NCI-H1694 treated with DMSO at 0.1 percent for 48 hours (cell line): ENCODE data around the gene ORMDL1.

Experiments used
- DNase-seq: peaks from one replicate; lab custom pipeline; 2025; lab: John Stamatoyannopoulos, UW

The ORMDL1 gene, protein sequence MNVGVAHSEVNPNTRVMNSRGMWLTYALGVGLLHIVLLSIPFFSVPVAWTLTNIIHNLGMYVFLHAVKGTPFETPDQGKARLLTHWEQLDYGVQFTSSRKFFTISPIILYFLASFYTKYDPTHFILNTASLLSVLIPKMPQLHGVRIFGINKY

DNA sequence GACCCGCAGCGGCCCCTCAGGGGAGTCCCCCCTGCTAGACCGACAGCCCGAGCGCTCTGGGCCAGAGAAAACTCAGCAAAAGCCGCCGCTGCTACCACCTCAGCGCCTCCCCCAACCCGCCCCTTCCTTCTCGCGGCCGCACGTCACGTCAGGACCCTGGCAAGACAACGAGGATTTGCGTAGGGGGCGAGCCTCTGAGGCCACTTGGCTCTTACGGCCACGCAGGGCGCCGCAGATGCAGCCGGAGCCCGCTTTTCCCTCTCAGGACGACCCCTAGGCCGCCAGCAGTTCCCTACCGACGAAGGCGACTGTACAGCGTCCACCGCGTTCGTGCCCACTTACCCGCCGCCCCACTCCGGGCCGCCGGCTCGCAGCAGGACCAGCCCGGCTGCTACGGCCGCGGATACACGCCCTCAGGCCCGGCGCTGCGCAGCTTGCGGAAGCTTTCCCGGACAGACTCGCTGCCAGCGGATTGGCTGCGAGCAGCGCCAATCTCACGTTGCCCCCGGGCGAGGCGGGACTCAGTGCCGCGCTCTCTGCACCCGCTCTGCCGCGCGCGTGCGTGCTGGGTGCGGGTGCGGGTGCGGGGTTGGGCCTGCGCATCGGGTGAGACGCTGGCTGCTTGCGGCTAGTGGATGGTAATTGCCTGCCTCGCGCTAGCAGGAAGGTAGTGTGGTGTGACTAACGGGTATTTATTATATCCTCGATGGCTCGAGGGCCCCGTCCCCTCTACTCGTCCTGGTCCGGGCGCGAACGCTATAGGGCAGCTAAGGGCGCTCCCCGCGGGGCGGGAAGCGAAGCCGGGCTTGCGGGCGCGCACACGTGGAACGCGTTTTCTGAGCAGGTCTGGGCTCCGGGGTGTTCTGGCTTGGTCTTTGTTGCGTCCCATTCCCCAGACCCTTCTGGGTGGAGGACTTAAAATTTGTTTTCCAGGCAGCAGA is at the start of gene ORMDL1, which contains the start of gene PMS1:
Gene ORMDL1, minus strand, starts transcription at position 413 of the 941 bp plus-strand sequence. CDS start 1,744 bp downstream, outside the sequence.
Gene PMS1, plus strand, starts transcription at position 524 of the 941 bp plus-strand sequence. CDS start 7,360 bp downstream, outside the sequence.
- DNase-seq = peak; percentile 89

DNA sequence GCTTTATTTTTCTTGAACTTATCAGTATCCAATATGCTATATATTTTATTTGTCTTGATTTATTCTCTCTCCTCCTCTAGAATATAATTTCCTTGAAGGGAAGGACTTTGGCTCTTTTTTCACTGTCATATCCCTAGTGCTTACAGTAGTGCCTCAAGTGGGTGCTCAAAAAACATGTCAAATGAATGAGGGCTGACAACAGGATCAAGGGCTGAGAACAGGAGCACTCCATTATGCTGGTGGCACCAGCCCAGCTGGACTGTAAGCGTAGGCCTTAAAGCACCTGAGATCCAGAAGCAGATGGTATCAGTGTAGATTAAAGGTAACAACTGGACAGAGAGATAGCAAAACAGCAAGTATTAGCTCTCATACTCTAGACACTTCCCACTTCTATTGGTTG is 46.4 kb upstream of the ORMDL1 start:
- DNase-seq = no peak

DNA sequence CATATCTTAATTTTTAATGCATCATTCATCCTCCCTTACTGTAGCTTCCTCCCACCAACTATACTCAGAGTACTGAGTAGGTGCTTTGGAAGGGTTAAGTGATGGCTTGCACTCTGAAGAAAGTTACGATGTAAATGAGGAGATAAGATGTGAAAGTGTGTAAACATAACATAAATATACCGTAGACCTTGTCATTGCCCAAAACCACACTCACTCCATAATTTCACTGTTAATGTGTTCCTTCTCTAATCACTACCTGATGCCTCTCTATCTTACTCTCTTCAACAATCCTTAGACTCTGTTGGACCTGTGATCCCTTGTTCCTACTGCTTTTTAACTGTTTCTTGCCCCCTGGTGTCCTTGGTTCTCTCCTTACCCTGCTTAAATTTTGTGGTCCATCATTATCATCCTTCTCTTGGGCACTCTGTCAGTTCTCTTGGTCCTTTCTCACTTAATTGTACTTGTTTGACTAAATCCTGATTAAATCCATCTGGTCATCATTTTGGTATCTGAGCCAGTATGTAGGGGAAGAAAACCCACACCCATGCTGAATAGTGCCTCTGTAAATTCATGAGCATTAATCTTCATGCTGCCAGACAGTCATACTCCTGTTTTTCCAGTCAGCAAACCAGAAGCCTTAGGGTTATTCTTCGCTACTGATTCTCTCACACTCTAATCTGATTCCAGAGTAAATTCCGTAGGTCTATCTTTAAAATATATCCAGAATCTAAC is 45.1 kb upstream of the ORMDL1 start:
- DNase-seq = no peak

DNA sequence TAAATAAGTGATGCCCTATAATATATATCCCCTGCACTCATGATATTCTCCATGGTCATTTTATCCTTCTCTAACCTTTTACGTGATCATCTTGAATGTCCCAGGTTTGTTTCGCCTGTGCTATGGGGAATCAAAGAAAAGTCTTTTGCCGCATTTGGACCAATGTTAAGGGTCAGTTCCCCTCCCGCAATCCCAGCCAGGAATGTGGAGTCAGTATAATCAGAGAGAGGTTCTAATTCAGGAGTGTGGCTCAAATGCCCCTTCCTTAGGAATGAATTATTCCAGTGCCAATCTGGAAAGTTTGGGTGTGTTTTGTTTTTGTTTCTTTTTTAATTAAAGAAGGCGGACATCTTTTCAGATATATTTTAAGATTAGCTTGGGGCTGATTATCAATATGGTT is 41.9 kb upstream of the ORMDL1 start:
- DNase-seq = no peak

DNA sequence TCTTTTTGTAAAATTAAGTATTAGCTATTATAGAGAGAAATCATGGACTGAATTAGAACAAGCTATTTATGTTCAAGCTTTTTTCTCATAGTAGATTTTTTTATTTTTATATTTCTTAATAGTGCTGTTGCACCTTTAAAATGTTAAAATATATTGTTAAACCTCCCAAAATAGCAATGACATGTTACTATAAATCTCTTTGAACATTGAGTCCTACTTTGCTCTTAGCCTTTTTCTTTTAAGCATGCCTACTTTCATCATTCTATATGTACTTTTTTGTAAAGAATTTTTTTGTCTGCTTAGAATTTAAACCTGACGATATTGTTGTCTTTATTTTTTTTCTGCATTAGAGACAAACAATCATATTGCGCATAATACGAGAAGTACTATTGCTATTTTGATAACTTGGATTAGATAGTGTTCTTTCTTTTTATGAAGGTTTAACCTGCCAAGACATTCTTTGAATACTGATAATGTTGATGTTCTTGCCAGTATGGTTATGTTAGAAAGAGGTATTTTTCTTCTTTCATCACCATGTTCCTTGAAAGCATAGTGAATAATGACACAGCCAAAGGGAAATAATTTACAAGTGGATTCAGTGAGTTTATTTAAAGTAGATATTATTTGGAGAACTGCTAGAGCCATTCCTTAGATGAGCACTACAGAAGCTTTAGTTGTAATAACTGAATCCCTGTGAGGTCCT is 40.7 kb upstream of the ORMDL1 start:
- DNase-seq = no peak

DNA sequence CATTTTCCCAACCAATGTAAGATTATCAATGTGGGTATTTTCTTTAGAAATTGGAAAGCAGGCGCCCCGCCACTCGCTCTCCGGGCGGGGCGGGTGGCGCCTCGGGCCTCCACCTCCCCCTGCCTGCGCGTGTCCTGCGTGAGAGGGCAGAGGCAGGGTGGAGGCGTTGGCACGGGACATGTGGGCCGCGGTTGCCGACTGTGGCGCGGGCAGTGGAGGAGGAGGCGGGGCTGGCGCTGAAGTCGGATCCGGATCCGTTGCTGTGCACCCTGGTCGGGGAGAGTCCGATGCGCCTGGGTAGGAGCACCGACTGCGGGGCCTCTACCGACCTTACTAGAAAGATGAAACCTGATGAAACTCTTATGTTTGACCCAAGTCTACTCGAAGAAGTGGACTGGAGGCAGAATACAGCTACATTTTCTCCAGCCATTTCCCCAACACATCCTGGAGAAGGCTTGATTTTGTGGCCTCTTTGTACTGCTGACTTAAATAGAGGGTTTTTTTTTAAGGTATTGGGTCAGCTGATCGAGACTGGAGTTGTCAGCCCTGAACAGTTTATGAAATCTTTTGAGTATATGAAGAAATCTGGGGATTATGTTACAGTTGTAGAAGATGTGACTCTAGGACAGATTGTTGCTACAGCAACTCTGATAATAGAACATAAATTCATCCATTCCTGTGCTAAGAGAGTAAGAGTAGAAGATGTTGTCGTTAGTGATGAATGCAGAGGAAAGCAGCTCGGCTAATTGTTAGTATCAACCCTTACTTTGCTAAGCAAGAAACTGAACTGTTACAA is 38.0 kb upstream of the ORMDL1 start:
- DNase-seq = no peak

DNA sequence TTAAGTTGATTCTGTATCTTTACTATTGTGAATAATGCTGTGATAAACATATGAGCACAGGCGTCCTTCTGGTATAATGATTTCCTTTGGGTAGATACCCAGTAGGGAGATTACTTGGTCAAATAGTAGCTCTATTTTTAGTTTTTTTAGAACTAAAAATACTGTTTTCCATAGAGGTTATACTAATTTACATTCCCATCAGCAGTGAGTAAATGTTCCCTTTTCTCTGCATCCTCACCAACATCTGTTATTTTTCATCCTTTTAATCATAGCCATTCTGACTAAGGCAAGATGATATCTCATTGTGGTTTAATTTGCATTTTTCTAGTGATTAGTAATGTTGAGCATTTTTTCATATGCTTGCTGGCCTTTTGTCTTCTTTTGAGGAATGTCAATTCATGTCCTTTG is 35.2 kb upstream of the ORMDL1 start:
- DNase-seq = no peak

DNA sequence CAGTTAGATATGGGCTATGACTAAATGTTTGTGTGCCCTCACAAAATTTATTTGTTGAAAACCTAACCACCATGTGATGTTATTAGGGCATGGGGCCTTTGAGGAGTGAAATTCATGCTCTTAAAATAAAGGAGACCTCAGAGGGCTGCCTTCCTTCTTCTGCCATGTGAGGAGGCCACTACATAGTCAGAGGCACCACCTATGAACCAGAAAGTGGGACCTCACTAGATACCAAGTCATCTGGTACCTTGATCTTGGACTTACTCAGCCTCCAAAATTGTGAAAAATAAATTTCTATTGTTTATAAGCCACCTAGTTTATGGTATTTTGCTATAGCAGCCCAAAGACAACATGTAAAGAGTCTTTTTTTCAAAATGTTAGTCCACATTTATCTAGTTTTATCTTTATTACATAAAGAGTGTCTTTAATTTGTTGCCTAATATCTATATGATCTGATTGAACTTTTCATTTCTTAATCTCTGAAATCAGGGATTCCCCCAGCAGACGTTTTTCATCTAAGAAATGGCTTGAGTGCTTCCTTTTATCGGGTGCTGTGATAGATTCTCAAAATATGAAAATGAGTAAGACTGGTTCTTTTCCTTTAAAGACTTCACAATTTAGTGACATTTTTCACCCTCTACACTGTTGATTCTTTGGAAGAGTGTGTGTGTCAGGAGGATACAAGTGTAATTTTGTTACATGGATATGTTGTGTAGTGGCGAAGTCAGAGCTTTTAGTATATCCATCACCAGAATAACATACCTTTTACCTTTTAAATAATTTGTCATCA is 34.3 kb upstream of the ORMDL1 start:
- no peak for DNase-seq

DNA sequence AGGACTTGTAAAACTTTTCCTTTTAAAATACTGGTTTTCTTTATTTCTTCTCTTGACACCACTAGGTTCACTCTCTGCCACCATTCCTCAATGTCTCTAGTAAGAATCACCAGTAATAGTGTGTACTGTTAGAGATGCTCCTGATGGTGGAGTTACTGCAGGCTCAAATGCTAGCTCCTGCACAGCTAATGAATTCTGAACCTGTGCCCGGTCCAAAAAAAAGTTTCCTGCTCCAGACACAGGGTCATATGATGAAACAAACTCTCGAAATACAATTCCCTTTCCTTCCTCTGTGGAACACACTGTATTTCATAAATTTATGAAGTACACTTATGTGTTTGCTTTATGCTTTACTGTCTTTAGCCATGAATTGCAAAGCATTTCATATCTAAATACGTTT is 19.3 kb upstream of the ORMDL1 start:
- no peak for DNase-seq

DNA sequence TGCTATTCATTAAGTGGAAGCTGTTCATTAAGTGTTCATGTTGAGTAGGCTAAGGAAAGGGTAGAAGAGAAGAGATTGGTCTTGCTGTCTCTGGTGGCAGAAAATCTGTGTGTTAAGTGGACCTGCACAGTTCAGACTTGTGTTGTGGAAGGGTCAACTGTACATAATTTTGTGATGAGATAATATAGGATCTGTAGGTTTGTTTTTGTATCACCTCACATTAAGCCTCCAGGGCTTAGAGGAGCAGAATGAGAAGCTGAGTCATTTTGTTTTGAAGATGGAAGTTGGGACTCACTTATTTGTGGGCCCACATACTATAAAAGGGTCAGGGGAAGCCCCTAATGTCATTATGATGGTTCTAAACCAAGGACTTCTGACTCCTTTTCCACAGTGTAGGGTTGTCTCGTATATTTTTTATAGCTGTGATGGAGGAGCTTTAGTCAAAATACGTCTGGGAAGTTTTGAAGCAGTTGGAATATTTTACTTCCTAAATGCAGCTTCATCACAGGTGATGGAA is 18.3 kb upstream of the ORMDL1 start:
- no peak for DNase-seq

DNA sequence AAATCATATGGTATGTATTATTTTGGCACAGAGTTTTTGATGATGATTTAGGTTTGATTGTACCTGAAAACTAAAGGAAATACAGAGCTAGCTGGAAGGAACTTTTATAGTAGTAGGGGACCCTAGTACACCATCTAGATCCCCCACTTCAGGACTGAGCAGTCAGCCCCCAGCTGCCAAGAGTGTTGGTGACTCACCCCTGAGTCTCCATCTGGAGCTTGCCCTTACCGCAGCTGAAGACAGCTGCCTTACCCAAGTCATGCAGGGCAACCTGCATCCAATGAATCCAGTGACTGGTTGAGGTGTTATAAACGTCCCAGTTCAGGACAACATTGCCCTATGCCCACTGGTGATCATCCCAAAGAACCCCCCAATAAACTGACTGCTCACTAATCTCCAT is 15.4 kb upstream of the ORMDL1 start:
- DNase-seq = no peak

DNA sequence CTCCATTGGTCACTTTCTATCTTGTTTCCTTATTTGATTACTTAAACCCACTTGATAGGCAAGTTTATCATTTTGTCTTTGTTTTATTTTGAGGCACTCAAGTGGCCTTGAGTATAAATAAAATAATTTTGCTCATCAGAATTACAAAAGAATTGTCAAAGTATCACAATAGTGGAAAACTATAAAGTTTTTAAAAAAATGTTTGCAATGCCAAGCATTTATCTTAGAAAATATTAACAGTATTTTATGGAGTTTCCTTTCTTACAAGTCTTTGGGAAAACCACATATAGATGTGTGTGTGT is 14.8 kb upstream of the ORMDL1 start:
- DNase-seq = no peak

DNA sequence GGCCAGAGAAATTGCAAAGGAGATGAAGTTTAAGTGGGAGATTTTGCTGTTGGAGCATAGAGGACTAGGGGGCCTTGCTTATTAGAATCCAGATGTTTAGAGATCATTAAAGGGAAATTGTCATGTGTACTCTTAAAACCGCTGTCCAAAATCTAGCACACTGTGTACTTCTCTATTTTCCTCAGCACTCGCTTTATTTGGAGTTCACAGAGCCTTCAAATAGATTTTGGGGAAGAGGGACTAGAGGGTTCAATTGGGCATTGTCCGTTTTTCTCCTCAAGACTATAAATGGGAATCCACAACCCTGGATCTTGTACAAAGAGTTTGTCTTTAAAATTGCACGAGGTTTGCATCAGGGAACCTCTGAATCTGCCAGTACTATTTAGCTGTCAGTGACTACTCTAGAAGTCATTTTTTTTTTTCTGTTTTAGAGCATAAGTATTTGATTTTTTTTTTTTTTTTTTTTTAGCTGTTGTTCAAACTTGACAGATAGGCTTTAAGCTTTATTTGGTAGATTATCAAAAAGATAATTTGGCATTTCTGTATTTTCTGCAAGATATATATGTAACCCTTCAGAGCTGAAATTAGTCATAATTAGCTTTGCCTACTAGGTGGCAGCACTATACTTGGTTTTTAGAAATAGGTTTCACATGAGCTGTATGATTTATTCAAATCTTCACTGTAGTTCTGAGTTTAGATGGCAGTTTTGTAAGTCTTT is 14.3 kb upstream of the ORMDL1 start:
- DNase-seq = peak; percentile 19

DNA sequence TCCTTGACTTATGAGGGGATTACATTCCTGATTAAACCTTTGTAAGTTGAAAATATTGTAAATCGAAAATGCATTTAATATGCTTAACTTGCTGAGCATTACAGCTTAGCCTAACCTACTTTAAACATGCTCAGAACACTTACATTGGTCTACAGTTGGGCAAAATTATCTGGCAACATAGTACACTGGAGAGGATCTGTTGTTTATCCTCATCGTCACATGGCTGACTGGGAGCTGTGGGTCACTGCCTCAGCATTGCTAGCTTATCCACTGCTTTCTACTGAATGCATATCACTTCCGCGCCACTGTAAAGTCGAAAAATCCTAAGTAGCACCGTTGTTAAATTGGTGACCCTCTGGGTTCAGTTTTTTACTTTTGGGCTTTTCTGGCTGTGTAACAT is 13.8 kb upstream of the ORMDL1 start:
- no peak for DNase-seq

DNA sequence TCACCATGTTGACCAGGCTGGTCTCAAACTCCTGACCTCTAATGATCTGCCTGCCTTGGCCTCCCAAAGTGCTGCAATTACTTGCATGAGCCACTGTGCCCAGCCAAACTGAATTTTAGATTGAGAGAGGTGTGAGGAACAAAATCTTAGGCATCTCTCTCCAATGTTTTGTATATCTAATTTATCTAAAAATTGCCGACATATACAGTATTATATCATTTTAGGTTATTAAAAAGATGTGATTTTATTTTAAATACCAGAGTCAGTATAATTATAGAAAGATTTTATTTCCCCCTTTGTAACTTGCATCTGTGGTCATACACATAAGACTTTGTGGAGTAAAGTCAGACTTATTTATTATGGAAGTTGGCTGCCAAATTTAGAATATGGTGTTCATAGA is 10.2 kb upstream of the ORMDL1 start:
- DNase-seq = no peak

DNA sequence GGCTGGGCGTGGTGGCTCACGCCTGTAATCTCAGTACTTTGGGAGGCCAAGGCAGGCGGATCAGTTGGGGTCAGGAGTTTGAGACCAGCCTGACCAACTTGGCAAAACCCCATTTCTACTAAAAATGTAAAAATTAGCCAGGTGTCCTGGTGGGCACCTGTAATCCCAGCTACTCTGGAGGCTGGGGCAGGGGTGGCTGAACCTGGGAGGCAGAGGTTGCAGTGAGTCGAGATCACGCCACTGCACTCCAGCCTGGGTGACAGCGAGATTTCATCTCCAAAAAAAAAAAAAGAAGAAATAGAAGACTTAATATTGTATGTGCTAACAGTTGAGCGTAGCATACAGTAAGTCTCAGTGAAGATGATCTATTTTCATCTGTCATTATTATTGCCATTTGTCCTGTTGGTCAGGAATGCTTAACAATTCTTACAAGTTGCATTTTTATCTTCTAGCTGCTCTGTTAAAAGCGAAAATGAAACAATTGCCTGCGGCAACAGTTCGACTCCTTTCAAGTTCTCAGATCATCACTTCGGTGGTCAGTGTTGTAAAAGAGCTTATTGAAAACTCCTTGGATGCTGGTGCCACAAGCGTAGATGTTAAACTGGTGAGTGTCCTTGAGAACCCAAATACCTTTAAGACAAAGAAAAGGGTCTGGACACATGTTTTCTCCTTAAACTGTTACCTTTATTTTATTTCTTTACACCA is 7.4 kb upstream of the ORMDL1 start:
- DNase-seq = no peak

DNA sequence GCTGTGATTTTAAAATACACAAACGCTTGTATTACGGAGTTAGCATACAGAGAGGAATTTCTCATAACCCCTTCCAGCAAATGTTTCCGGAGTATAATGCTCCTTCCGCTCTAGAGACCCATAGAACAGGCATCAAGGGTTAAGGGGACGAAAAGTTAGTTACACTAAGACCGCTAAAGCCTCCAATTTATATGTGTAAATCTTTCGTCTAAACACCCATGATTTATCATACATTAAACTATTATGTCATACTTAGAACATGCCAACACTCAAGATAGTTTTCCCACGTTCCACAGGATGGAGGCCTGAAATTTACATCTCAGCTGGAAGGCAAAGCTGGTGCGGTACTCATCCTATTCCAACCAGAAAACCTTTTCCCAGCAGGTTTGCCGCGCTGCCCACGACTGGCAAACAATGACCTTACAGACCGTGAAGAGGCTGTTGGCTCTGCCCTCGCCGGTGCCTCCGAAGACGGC is 650 bp downstream of the ORMDL1 start:
- DNase-seq = peak; percentile 23

DNA sequence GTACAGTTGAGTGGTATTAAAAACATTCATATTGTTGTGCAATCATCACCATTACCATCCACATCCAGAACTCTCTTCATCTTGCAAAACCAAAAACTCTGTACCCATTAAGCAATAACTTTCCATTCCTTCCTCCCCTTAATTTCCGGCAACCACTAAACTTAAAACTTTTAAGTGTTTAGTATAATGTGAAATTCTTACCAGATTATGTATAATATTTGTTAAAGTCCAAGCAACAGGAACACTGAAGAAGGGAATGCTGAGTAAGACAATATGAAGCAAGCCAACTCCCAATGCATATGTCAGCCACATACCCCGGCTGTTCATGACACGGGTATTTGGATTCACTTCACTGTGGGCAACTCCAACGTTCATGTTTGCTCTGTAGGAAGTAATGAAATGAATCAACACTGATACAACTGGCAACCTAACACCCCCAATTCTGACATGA is 1.9 kb downstream of the ORMDL1 start:
- DNase-seq = no peak

DNA sequence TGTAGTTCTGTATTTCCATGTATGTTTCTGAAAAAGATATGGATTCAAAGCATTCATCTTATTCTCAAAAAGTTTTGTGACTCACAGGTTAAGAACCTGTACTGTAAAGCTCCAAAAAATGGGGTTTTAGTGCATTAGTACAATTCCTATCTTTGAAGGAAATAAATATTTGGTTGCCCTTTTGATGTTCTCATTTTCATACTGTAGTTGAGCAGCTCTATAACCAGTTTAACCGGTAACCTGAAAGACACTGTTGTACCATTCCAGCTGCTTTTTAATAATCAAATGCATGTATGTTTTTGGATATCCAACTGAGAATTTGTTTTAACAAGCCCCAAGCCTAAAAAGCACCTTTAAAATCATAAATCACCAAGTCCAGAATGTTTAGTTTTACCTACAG is 11.9 kb downstream of the ORMDL1 start:
- no peak for DNase-seq
